Measurements from ENCODE around the gene MACROD2.

Gene MACROD2

DNA sequence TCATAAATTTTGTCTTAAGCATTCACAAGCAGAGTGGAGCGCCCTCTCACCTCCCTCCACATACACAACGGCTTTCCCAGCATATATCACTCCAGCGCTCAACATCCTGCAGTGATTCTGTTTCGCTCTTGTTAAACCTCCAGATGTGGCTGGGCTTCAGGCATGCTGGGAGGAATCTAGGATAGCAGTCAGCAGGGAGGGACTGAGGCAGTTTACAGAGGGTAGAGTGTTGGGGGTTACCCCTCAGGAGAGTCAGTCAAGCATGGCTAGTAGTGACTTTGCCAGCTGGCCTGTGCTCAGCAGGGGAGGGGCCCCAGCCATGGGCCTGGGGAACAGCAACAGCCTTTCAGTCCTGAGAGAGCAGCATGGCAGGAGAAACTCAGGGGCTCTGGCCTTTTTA, 503.5 kb downstream of the MACROD2 start:
- TF ChIP-seq ISL1 (CRISPR knock-in tag; IDR thresholded peaks at IDR 0.05) (no peak), ESRRG (CRISPR knock-in tag; IDR thresholded peaks at IDR 0.05) (no peak), PATZ1 (CRISPR knock-in tag; IDR thresholded peaks at IDR 0.05; ENCODE audit: borderline replicate concordance) (no peak), CSDC2 (CRISPR knock-in tag; IDR thresholded peaks at IDR 0.05) (no peak), ZFP30 (CRISPR knock-in tag; IDR thresholded peaks at IDR 0.05) (no peak), ARNTL (CRISPR knock-in tag; IDR thresholded peaks at IDR 0.05; ENCODE audit: borderline replicate concordance, low read depth) (no peak), OSR1 (CRISPR knock-in tag; IDR thresholded peaks at IDR 0.05) (no peak), SNAI2 (CRISPR knock-in tag; IDR thresholded peaks at IDR 0.05) (no peak), ZNF70 (CRISPR knock-in tag; IDR thresholded peaks at IDR 0.05) (no peak), TCF4 (CRISPR knock-in tag; IDR thresholded peaks at IDR 0.05; ENCODE audit: borderline replicate concordance) (no peak), BACH2 (CRISPR knock-in tag; IDR thresholded peaks at IDR 0.05; ENCODE audit: borderline replicate concordance) (no peak), GLIS3 (CRISPR knock-in tag; IDR thresholded peaks at IDR 0.05) (no peak), ZC3H10 (CRISPR knock-in tag; IDR thresholded peaks at IDR 0.05) (no peak), TOX (CRISPR knock-in tag; IDR thresholded peaks at IDR 0.05; ENCODE audit: borderline replicate concordance) (no peak), ZNF565 (CRISPR knock-in tag; conservative IDR thresholded peaks at IDR 0.05; ENCODE audit: low read depth) (no peak), ZFP3 (CRISPR knock-in tag; IDR thresholded peaks at IDR 0.05) (no peak)
- TF ChIP-seq, protein P1, sequence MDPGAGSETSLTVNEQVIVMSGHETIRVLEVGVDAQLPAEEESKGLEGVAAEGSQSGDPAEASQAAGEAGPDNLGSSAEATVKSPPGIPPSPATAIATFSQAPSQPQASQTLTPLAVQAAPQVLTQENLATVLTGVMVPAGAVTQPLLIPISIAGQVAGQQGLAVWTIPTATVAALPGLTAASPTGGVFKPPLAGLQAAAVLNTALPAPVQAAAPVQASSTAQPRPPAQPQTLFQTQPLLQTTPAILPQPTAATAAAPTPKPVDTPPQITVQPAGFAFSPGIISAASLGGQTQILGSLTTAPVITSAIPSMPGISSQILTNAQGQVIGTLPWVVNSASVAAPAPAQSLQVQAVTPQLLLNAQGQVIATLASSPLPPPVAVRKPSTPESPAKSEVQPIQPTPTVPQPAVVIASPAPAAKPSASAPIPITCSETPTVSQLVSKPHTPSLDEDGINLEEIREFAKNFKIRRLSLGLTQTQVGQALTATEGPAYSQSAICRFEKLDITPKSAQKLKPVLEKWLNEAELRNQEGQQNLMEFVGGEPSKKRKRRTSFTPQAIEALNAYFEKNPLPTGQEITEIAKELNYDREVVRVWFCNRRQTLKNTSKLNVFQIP (CRISPR knock-in tag; IDR thresholded peaks at IDR 0.05; ENCODE audit: borderline replicate concordance, low read depth), result no peak
- TF ChIP-seq, protein P2, sequence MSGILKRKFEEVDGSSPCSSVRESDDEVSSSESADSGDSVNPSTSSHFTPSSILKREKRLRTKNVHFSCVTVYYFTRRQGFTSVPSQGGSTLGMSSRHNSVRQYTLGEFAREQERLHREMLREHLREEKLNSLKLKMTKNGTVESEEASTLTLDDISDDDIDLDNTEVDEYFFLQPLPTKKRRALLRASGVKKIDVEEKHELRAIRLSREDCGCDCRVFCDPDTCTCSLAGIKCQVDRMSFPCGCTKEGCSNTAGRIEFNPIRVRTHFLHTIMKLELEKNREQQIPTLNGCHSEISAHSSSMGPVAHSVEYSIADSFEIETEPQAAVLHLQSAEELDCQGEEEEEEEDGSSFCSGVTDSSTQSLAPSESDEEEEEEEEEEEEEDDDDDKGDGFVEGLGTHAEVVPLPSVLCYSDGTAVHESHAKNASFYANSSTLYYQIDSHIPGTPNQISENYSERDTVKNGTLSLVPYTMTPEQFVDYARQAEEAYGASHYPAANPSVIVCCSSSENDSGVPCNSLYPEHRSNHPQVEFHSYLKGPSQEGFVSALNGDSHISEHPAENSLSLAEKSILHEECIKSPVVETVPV (CRISPR knock-in tag; IDR thresholded peaks at IDR 0.05), result no peak
- TF ChIP-seq, protein P3, sequence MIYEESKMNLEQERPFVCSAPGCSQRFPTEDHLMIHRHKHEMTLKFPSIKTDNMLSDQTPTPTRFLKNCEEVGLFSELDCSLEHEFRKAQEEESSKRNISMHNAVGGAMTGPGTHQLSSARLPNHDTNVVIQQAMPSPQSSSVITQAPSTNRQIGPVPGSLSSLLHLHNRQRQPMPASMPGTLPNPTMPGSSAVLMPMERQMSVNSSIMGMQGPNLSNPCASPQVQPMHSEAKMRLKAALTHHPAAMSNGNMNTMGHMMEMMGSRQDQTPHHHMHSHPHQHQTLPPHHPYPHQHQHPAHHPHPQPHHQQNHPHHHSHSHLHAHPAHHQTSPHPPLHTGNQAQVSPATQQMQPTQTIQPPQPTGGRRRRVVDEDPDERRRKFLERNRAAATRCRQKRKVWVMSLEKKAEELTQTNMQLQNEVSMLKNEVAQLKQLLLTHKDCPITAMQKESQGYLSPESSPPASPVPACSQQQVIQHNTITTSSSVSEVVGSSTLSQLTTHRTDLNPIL (CRISPR knock-in tag; IDR thresholded peaks at IDR 0.05; ENCODE audit: low read depth), result no peak
- ATAC-seq, result no peak

GRCh38 chr20:14505476-14505875, 510.2 kb downstream of the MACROD2 start:
- no peak for ATAC-seq
- no peak for TF ChIP-seq TCF4 (CRISPR knock-in tag; IDR thresholded peaks at IDR 0.05; ENCODE audit: borderline replicate concordance)
- no peak for TF ChIP-seq OSR1 (CRISPR knock-in tag; IDR thresholded peaks at IDR 0.05)
- no peak for TF ChIP-seq ZFP30 (CRISPR knock-in tag; IDR thresholded peaks at IDR 0.05)
- no peak for TF ChIP-seq GLIS3 (CRISPR knock-in tag; IDR thresholded peaks at IDR 0.05)
- no peak for TF ChIP-seq ISL1 (CRISPR knock-in tag; IDR thresholded peaks at IDR 0.05)
- no peak for TF ChIP-seq ZFP3 (CRISPR knock-in tag; IDR thresholded peaks at IDR 0.05)
- TF ChIP-seq, protein P1 (CRISPR knock-in tag; IDR thresholded peaks at IDR 0.05; ENCODE audit: borderline replicate concordance, low read depth), result no peak
- no peak for TF ChIP-seq ZNF8 (CRISPR knock-in tag; IDR thresholded peaks at IDR 0.05)
- TF ChIP-seq CSDC2 (CRISPR knock-in tag; IDR thresholded peaks at IDR 0.05), result no peak
- no peak for TF ChIP-seq RARB (CRISPR knock-in tag; IDR thresholded peaks at IDR 0.05)
- TF ChIP-seq, protein P3 (CRISPR knock-in tag; IDR thresholded peaks at IDR 0.05; ENCODE audit: low read depth), result no peak
- TF ChIP-seq, protein P2 (CRISPR knock-in tag; IDR thresholded peaks at IDR 0.05), result no peak
- TF ChIP-seq ZNF70 (CRISPR knock-in tag; IDR thresholded peaks at IDR 0.05), result no peak
- no peak for TF ChIP-seq TOX (CRISPR knock-in tag; IDR thresholded peaks at IDR 0.05; ENCODE audit: borderline replicate concordance)
- TF ChIP-seq PPARA (CRISPR knock-in tag; IDR thresholded peaks at IDR 0.05; ENCODE audit: borderline replicate concordance), result no peak
